ENCODE measurements around the gene COA3.
A peak's percentile ranks its signal among the peaks of the same experiment; 100 is the strongest.
"Not testable (repeated sequence)": the region's sequence is repeated elsewhere in the genome, so short reads cannot be mapped to it uniquely, and the experiment has no call there.

Gene COA3

DNA sequence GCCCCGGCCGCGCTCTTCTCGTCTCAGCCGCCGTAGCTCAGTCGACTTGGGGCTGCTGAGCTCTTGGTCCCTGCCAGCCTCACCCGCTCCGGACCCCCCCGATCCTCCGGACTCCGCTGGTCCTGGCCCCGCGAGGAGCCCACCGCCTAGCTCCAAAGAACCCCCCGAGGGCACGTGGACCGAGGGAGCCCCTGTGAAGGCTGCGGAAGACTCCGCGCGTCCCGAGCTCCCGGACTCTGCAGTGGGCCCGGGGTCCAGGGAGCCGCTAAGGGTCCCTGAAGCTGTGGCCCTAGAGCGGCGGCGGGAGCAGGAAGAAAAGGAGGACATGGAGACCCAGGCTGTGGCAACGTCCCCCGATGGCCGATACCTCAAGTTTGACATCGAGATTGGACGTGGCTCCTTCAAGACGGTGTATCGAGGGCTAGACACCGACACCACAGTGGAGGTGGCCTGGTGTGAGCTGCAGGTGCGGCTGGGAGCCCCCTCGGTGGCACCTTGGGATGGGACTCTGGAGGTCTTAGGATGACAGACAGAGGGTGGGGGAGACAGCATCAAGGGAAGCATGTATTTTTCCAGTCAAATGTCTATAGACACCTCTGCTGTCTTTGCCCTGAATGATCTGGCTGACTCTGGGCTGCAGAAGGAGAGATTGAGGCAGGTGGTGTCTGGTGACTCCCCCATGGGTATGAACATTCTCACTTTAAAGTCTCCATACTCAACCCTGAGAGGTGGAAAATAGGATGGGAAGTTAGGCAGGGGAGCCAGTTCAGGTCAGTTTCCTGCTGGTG is 17.5 kb downstream of the COA3 start:
- no peak for DNase-seq

- DNase-seq = no peak
Observed at GRCh38 chr17:42779936-42780850, 18.3 kb downstream of the COA3 start, which contains the start of gene WNK4. Gene WNK4 (plus strand): TSS chr17:42780610. CDS start chr17:42780699, 89 bp downstream.

DNA sequence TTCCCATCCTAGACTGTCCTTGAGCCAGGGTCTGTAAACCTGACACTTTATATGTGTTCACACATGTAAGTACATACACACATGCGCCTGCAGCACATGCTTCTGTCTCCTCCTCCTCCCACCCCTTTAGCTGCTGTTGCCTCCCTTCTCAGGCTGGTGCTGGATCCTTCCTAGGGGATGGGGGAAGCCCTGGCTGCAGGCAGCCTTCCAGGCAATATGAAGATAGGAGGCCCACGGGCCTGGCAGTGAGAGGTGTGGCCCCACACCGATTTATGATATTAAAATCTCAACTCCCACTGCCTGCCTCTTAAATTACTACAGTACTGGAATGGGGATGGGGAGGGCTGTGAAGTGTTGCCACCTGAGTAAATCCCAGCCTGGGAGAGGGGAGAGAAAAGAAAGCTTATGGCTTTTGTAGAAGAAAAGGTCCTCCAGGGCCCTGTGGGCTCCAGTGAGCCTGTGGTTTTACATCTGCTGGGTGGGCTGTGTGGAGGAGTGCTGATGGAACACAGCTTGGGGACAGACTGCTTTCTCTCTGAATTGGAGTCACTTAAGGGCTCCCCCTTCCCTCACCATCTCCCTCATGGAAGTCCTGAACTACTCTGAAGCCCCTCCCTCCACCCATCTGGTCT is 19.1 kb downstream of the COA3 start:
- no peak for DNase-seq

DNA sequence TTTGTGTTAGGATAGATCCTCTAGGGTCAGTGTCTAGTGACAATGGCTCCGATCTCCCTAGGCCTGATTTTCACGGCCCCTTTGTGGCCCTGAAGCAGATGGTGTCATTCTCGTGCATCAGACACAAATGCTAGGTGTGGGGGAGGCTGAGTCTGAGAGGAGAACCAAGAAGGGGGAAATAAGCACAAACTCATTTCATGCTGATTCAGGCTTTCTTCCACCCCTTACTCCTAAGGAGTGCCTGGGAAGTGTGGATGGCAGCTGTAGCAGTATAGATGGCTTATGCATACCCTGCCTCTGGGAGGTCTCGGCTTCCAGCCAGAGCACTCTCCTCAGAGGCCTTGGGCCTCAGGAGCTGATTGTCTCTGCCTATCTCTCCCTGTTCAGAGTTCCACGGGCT is 19.9 kb downstream of the COA3 start:
- no peak for DNase-seq

GRCh38 chr17:42775534-42776098 is 22.9 kb downstream of the COA3 start:
- DNase-seq = no peak

DNA sequence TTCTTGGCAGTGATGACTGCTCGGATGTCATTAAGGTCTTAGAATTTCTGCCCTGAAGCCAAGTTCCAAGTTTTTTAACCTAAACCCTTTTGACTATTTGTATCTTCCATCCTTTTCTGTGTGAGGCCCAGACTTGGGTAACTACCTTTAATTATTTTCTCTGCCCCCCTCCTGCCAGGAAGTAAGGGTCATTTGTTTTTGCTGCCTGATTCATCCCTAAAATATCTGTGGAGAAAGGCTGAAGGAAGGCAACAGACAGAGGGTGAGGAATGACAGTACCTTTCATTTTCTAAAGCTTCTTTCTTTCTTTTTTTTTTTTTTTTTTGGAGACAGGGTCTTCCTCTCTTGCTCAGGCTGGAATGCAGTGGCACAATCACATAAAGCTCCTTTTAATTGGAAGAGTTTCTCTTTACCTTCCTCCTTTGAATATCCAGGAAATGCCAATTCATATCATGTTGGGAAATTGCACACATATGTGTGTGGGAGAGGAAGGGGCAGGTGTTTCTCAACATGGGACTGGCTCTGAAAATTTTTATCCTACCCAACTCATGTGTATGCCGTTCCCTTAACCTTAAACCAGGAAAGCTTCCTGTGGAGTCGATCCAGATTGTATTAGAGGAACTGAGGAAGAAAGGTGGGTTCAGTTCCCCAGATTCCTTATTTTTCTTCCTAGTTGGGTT is 24.3 kb downstream of the COA3 start:
- DNase-seq = no peak

DNA sequence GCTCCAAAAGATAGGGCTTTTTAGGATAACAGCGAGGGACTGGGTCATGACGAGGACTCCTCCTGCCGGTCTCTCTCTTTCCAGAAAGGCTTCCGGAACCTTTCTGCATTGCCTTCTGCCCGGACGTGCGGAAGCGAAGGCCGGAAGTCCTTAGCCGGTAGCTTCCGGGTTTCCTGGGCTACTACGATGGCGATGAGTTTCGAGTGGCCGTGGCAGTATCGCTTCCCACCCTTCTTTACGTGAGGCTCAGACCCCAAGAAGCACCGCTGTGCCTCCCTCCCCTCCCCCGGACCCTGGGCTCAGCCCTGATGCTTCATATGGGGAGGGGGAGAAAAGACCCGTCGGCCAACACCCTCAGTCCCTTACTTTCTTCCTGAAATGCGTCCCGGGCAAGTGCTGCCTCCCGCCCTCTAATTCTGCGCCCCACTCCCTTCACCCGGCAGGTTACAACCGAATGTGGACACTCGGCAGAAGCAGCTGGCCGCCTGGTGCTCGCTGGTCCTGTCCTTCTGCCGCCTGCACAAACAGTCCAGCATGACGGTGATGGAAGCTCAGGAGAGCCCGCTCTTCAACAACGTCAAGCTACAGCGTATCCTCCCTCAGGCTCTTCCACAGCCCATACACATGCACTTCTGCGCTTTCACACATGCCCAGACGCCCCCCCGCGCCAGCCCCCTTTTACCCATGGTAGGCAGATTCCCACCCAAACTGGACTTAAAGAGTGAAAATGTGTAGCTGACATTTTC is 25.0 kb downstream of the COA3 start, which contains the start of gene VPS25:
Gene VPS25 (plus strand): TSS at position 160 of the 746 bp plus-strand sequence. CDS start 27 bp downstream, at position 187.
- peak; percentile 82 for DNase-seq

DNA sequence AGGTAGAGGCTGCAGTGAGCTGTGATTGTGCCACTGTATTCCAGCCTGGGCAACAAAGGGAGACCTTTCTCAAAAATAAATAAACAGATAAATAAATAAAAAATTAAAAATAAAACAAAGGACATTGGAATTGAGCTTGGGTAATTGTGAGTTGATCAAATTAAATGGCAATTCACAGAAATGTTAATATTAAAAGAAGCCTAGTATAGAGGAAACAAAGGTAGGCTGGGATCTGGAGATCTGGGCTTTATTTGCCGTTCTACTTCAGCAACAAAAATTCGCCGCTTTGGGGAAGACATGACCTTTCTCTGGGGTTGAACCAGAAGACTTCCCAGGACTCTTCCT is 25.6 kb downstream of the COA3 start:
- no peak for DNase-seq

DNA sequence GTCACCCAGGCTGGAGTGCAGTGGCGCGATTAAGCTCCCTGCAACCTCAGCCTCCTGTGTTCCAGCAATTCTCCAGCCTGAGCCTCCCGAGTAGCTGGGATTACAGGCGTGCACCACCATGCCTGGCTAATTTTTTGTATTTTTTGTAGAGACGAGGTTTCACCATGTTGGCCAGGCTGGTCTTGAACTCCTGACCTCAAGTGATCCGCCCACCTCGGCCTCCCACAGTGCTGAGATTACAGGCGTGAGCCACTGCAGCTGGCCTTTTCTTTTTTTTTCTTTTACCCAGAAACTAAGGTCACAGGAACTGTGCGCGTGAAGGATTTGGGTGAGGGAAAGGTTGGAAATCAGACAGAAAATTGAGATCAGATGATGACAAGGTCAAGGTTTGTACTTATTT is 28.5 kb downstream of the COA3 start:
- DNase-seq = not testable (repeated sequence)

- not testable (repeated sequence) for DNase-seq
Observed at GRCh38 chr17:42768006-42768405, 30.5 kb downstream of the COA3 start.

DNA sequence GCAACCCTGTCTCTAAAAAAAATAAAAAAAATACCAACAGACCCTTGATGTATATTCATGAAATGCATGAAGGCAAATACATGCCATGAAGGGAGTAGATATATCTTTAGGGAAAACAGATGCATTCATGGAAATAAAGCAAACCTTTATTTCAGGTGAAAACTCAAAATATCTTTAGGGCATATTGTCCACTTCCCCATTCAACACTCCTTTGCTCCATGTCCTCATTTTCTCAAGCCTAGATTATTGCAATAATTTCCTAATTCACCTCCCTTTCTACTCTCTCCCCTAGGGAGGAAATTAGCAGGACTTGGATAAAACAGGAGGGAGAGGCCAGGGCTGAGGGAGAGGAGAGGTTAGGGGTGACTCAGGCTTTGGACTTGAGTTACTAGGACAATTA is 31.0 kb downstream of the COA3 start:
- DNase-seq = no peak

DNA sequence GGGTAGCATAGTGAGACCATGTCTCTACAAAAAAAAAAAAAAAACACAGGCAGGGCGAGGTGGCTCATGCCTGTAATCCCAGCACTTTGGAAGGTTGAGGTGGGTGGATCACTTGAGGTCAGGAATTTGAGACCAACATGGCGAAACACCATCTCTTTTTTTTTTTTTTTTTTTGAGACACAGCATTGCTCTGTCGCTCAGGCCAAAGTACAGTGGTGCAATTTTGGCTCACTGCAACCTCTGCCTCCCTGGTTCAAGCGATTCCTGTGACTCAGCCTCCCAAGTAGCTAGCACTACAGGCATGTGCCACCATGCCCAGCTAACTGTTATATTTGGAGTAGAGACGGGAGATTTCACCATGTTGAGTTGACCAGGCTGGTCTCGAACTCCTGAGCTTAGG is 32.4 kb downstream of the COA3 start:
- DNase-seq = no peak

- no peak for DNase-seq
Observed at GRCh38 chr17:42761638-42762037, 36.9 kb downstream of the COA3 start.

GRCh38 chr17:42760652-42761581 is 37.6 kb downstream of the COA3 start, which contains the start of gene RAMP2:
Gene RAMP2 (plus strand): TSS chr17:42761227. CDS start chr17:42761262, 35 bp downstream.
- DNase-seq = no peak

- DNase-seq = no peak
Observed at GRCh38 chr17:42759982-42760651, 38.4 kb downstream of the COA3 start.

- DNase-seq = peak; percentile 47
Observed at GRCh38 chr17:42754782-42755181, 43.7 kb downstream of the COA3 start.

- DNase-seq = no peak
Observed at GRCh38 chr17:42751628-42752027, 46.9 kb downstream of the COA3 start.

- DNase-seq = no peak
Observed at GRCh38 chr17:42750739-42751344, 47.7 kb downstream of the COA3 start.

All from left hindlimb (tissue), 1 donor.